T-helper 22 cell (primary cell): ENCODE measurements around the gene SPTBN1.
"Not testable (repeated sequence)": the region's sequence is repeated elsewhere in the genome, so short reads cannot be mapped to it uniquely, and the experiment has no call there.

Source experiments
- DNase-seq: peaks from one replicate; pipeline ENCODE4 v3.0.0-alpha.2; 2020; ENCODE audit warnings: low read depth

Gene SPTBN1

DNA sequence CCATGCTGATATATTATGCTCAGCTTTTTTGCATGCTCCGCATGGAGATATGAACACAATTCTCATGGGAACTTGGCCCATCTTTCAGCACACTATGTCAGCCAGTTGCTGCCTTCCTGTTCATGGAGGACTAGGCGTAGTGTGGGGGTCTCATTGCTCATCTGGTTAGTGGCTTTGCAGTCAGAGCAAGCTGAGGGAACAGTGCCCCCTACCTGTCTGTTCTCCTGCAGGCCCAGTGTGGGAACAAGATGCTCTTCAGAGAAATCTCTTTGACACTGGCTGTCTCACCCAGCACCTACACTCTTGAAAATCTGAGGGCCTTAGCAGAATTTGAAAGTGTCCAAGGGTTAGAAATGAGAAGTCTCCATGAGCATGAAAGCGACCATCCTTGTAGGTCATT lies 47.1 kb downstream of the SPTBN1 start:
- no peak for DNase-seq

- DNase-seq: no peak
These were observed 47.7 kb downstream of the SPTBN1 start for GRCh38 chr2:54503828-54504227.

GRCh38 chr2:54504866-54505265 lies 48.7 kb downstream of the SPTBN1 start:
- DNase-seq: no peak

- no peak for DNase-seq
These were observed 52.4 kb downstream of the SPTBN1 start for GRCh38 chr2:54508541-54508940.

- DNase-seq: not testable (repeated sequence)
These were observed 52.9 kb downstream of the SPTBN1 start for GRCh38 chr2:54509043-54509442.

DNA sequence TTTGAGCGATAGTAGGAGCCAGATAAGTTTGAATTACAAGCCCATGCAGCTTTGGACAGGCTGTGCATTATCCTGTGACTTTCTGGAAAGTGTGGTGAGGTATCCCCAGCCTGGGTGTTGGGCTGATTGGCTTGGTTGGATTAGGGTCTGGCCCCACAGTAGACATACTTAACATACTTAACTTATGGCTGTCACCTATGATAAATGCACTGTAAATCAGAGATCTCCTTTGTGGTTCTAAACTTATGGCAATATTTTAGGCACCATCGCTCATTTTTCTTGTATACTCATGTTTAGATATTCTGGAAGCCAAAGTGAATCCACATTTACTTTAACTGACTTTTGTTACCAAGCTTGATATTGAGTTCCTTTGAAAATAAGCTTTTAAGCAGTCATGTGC lies 54.8 kb downstream of the SPTBN1 start:
- DNase-seq: no peak

- DNase-seq: no peak
These were observed 56.1 kb downstream of the SPTBN1 start for GRCh38 chr2:54512183-54512582.

GRCh38 chr2:54512663-54513362 lies 56.7 kb downstream of the SPTBN1 start:
- DNase-seq: no peak

- no peak for DNase-seq
These were observed 57.2 kb downstream of the SPTBN1 start for GRCh38 chr2:54513363-54513715.

DNA sequence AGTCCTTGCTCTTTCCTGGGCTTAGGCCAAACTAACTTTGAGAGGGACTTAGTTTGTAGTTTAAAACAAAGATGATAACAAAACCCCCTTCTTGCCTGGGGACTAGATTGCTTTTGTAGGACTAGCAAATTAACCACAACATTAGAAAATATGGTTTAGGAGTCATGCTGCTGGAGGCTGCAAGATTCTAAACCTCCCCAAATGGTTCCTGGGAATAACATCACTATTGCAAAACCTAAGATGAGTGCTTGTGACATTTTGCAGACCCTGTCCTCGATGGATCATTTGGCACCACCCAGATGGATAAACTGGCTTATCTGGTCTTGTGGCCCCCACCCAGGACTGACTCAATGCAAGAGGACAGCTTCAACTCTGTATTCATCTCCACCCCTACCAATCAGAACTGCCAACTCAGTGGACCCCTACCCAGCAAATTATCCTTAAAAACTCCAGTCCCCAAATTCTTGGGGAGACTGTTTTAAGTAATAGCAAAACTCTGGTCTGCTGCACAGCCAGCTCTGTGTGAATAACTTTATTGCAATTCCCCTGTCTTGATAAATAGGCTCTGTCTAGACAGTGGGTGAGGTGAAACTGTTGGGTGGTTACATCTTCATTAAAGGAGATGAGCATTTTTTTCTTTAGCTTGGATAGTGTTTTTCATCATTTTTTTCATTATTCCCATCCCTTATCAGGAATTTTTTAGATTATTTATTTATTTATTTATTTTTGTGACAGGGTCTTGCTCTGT lies 58.9 kb downstream of the SPTBN1 start:
- no peak for DNase-seq

GRCh38 chr2:54516842-54517241 lies 60.7 kb downstream of the SPTBN1 start:
- DNase-seq: no peak

GRCh38 chr2:54518016-54518415 lies 61.9 kb downstream of the SPTBN1 start:
- DNase-seq: not testable (repeated sequence)

GRCh38 chr2:54518430-54518829 lies 62.3 kb downstream of the SPTBN1 start:
- no peak for DNase-seq

DNA sequence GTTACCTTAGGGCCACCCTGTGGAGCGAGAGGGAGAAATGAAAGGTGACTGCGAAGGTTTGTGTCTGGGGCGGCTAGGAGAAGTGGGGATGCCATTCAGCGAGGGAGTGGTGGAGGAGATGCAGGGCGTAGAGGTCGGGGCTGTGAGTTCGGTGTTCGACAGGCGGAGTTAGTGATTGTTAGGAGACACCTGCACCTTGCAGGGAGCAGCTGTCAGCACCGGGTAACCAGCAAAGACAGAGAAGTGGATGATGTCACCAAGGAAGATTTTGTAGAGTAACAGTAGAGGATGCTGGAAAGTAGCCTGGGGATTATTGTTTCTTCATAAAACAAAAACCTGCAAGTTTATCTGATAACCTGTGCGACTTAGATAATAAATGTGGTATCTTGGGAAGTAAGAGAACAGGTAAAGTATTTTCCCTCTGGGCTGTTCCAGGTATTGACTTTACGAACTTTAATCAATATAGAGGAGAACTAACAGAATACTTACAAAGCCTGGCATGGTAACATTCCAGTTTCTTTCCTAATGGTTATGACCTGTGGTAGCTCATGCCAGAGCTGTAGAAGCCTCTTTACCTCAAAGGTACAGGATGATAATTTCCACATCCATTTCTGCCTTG lies 63.8 kb downstream of the SPTBN1 start:
- DNase-seq: no peak

DNA sequence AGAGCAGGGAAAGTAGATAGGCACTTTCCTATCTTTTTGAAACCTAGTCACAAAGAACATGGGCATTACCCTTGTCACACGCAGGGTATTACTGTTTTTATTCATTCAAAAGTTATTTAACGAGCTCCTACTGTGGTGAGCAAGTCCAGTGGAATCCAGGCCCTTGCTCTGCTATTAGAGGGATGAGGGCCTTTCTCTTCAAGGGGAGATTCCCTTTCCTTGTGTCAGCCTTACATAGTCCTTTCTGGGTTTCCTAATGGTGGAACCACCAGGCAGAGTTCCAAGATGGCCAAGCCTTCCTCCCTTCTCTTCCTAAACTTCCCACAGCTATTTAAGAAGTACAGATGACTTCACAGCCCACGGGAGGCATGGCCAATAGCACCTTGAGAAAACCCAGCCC lies 64.6 kb downstream of the SPTBN1 start:
- DNase-seq: no peak

DNA sequence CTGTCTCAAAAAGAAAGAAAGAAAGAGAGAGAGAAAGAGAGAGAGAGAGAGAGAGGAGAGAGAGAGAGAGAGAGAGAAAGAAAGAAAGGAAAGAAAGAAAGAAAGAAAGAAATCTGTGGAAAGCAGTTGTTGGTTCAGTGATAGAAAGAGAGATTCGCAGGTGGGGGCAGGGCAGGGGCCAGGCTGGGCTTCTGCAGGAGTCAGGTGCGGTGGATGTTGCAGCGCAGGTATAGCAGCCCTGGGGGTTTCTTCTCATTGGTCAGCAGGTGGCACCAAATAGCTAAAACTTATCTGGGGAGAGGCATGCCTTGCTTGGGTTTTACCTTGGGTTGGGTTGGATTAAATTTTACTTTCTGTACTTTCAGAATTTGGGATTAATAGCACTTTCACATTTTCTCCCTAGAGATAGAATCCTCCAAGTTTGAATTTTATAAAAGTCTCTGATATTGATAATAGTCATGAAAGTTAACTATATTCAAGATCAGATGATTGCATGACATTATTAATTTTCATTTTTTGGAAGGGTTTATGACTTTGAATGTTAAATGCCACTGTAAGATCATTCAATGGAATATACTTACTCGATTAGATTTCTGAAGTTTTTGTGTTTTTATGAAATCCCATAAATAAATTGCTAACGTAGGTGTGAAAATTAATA lies 66.6 kb downstream of the SPTBN1 start:
- DNase-seq: peak; percentile 37

GRCh38 chr2:54523324-54523959 lies 67.3 kb downstream of the SPTBN1 start:
- DNase-seq: no peak

- DNase-seq: no peak
These were observed 68.3 kb downstream of the SPTBN1 start for GRCh38 chr2:54524226-54524991.

GRCh38 chr2:54525321-54525720 lies 69.2 kb downstream of the SPTBN1 start:
- no peak for DNase-seq

DNA sequence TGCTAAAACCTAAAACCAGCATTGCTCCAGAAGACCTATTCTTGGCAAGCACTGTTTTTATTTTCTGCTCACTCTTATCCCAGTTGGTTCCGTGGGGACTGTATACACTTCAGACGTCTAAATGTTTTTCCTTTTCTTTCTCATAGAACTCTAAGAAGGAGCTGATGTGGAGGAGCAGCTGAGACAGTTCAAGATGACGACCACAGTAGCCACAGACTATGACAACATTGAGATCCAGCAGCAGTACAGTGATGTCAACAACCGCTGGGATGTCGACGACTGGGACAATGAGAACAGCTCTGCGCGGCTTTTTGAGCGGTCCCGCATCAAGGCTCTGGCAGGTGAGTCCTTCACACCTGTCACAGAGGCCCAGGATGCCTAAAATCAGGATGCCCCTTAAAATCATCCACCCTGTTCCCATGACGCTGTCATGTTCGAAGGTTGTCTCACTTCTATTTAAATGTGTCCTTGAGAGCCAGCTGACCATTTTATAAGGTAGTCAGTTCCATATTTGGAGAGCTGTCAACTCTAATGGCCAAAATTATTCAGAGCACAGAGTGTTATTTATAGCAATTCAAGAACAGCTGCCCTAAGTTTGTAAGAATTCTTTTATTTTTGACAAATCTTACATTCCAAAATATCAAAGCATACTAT lies 70.2 kb downstream of the SPTBN1 start:
- no peak for DNase-seq
